Psoas muscle (tissue), 8 donors: Measurements from ENCODE around the gene SRMS. TPM values are rescaled to one million over a fixed set of nuclear protein-coding genes. Genes with fewer than 3 reads are reported as not detected.

Experiments
- ATAC-seq, 4 donors: fragments of 200-7000 bp; cut with Tn5 transposase; one replicate each; pipeline ENCODE4 v1.9.1; 2020; ENCODE audit warnings: moderate library complexity in 3 of 4, mild to moderate bottlenecking in 2 of 4
- DNase-seq, 2 donors: peaks; one replicate each; pipeline ENCODE4 v3.0.0-alpha.2; 2020
- H3K27ac ChIP-seq: fragments of 200-600 bp; one replicate; pipeline ENCODE4 v1.8.0; 2022
- H3K27me3 ChIP-seq, 3 donors: fragments of 200-600 bp in 1 of 3; one replicate each; pipeline versions ENCODE4 v1.6.1 to v1.8.0; 2013 to 2022; ENCODE audit warnings: low read length in 2 of 3, mild to moderate bottlenecking in 2 of 3, moderate library complexity in 1 of 3; ENCODE audit not compliant: insufficient read depth in 3 of 3
- H3K36me3 ChIP-seq, 2 donors: fragments of 200-600 bp in 1 of 2; one replicate each; pipeline versions ENCODE4 v1.6.1 to v1.8.0; 2013 to 2022; ENCODE audit warnings: low read depth in 1 of 2, mild to moderate bottlenecking in 1 of 2, moderate library complexity in 1 of 2; ENCODE audit not compliant: insufficient read depth in 1 of 2
- H3K4me1 ChIP-seq: fragments of 200-600 bp; one replicate; pipeline ENCODE4 v1.8.0; 2022
- H3K4me3 ChIP-seq: fragments of 200-600 bp; one replicate; pipeline ENCODE4 v1.8.0; 2022; ENCODE audit warnings: mild to moderate bottlenecking
- H3K9me3 ChIP-seq: fragments of 200-600 bp; one replicate; pipeline ENCODE4 v1.8.0; 2022
- CTCF ChIP-seq: fragments of 200-600 bp; IDR thresholded peaks from one replicate; pipeline ENCODE4 v1.8.0; 2022; ENCODE audit warnings: antibody characterized with exemption
- WGBS, 3 donors: extraction: QIAGEN DNeasy Blood & Tissue Kit; methylation state at CpG; one replicate each; pipeline versions ENCODE4 v1.1.6 to v1.1.7; 2013; 5-methylcytosine and 5-hydroxymethylcytosine counted together
- intact Hi-C, 2 donors: fragments of 100-400 bp; cut with DNase I; formaldehyde crosslinking; loops; one replicate each; pipeline versions ENCODE4 v1.11.0 to v1.14.2; 2022
- polyA plus RNA-seq, 3 donors: library from polyadenylated mRNA; stranded (reverse); fragments of 200-250 nt; gene quantifications; one replicate each; pipeline ENCODE4 v1.2.3, GENCODE V29; 2013
- total RNA-seq, 4 donors: library from RNA; stranded (reverse); fragmentation: NEBNext Ultra II Directional in 2 of 4; extraction: Animal tissue kit (Norgen Biotek cat#: 25700) in 2 of 4; gene quantifications; one replicate each; pipeline versions ENCODE4 v1.2.1 to v1.2.4, GENCODE V29; 2021 to 2023
- donor health status: healthy with polysubstance abuse.
- donor health status: DM: no; HTN: no; CAD: no; lungs with moderate emphysema.
- donor health status: Bipolar disorder and iron deficiency.
- donor health status: healthy.
- donor health status: DM: yes; HTN: yes; CAD: no.
- donor health status: DM: no; HTN: no; CAD: no.
- donor health status: DM: no; HTN: no; CAD: no.
- donor health status: DM: yes; HTN: yes; CAD: no.

SRMS gene
- total and polyA plus RNA-seq, 7 donors: not detected

GRCh38 chr20:63498960-63499337 is 48.6 kb downstream of the SRMS start, which contains the start of gene EEF1A2:
Gene EEF1A2 (minus strand): TSS chr20:63499083. CDS start chr20:63497763, 1,320 bp downstream.
- DNase-seq (peak; percentile 76 to 91), ATAC-seq (peak; percentile 14 to 38 (median 15))
- intact Hi-C loops: no loop called here
- WGBS, 3 donors: 0 to 2% (median 1%) methylated on average over 14 to 57 of the region's 58 CpGs
- peaks cover 0 to 2% (median 0%) of the 10 kb centered on the region in 3 donors for H3K27me3 ChIP-seq
- peak; percentile 37 for TF ChIP-seq CTCF
- no peaks in the 10 kb centered on the region for H3K9me3 ChIP-seq
- peaks cover 51% of the 10 kb centered on the region for H3K4me1 ChIP-seq
- H3K4me3 ChIP-seq: peak within 1 kb of the TSS; percentile 75
- peaks cover 0 to 30% of the 10 kb centered on the region in 2 donors for H3K36me3 ChIP-seq
- peak within 1 kb of the TSS; percentile 94 for H3K27ac ChIP-seq

GRCh38 chr20:63497946-63498935 is 49.3 kb downstream of the SRMS start:
- 2 to 5% (median 3%) methylated on average over 17 to 59 of the region's 60 CpGs for WGBS, 3 donors
- intact Hi-C loops: loop anchor here in 1 of 2 donors (2.0 kb wide), 1 partner anchor 23 kb away; the partner anchor contains the start of gene PPDPF
- peak overlapping the region; percentile 75 for H3K4me3 ChIP-seq
- peak overlapping the region; percentile 94 for H3K27ac ChIP-seq
- peaks cover 0 to 2% (median 0%) of the 10 kb centered on the region in 3 donors for H3K27me3 ChIP-seq
- H3K36me3 ChIP-seq: peaks cover 0 to 37% of the 10 kb centered on the region in 2 donors
- DNase-seq (peak; percentile 82 to 94), ATAC-seq (peak; percentile 58 to 67 (median 62))
- no peaks in the 10 kb centered on the region for H3K9me3 ChIP-seq
- H3K4me1 ChIP-seq: peaks cover 51% of the 10 kb centered on the region
- TF ChIP-seq CTCF: no peak

GRCh38 chr20:63497138-63497945 is 50.2 kb downstream of the SRMS start:
- H3K27ac ChIP-seq: peak overlapping the region; percentile 94
- peaks cover 0 to 42% of the 10 kb centered on the region in 2 donors for H3K36me3 ChIP-seq
- no peak for TF ChIP-seq CTCF
- peak overlapping the region; percentile 75 for H3K4me3 ChIP-seq
- intact Hi-C loops: loop anchor here in 1 of 2 donors (2.0 kb wide), 1 partner anchor 23 kb away; the partner anchor contains the start of gene PPDPF
- ATAC-seq: peak; percentile 31 to 61 (median 52)
- H3K27me3 ChIP-seq: peaks cover 0 to 2% (median 0%) of the 10 kb centered on the region in 3 donors
- peaks cover 46% of the 10 kb centered on the region for H3K4me1 ChIP-seq
- DNase-seq: peak; percentile 55 to 84
- no peaks in the 10 kb centered on the region for H3K9me3 ChIP-seq
- WGBS, 3 donors: 31 to 45% (median 33%) methylated on average over 19 to 20 of the region's 20 CpGs

GRCh38 chr20:63496596-63497120 is 50.9 kb downstream of the SRMS start:
- Histone ChIP-seq H3K9me3 (no peaks in the 10 kb centered on the region), H3K27ac (peak overlapping the region; percentile 94), H3K4me1 (peaks cover 41% of the 10 kb centered on the region), H3K27me3 (peaks cover 0 to 2% (median 0%) of the 10 kb centered on the region in 3 donors), H3K36me3 (peaks cover 0 to 42% of the 10 kb centered on the region in 2 donors), H3K4me3 (peak overlapping the region; percentile 75)
- WGBS, 3 donors: 37 to 50% (median 45%) methylated on average over 14 to 16 of the region's 16 CpGs
- intact Hi-C loops: loop anchor here (1.0 to 2.0 kb wide), 2 partner anchors 24 kb away; partner anchors contain the start of gene PPDPF (in 2 of the 2)
- DNase-seq (peak in 1 of 2 donors; percentile 59), ATAC-seq (no peak)
- TF ChIP-seq CTCF: no peak
